Measurements from ENCODE around the gene SULT1A3.
"Not testable (repeated sequence)": the region's sequence is repeated elsewhere in the genome, so short reads cannot be mapped to it uniquely, and the experiment has no call there.

Gene SULT1A3

DNA sequence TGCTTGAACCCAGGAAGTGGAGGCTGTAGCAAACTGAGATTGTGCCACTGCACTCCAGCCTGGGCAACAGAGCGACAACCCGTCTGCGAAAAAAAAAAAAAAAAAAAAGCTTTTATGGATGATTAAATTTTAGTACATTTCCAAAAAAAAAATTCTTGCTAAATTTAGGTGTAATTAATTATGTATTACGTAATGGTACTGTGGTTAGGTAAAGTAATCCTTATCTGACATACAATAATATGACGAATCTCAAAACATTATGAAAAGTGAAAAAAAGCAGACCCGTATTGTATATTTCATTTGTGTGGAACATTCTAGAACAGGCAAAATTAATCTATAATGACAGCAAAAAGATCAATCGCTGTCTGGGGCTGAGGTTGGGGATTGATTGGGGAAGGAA is 26.0 kb upstream of the SULT1A3 start:
- Histone ChIP-seq H3F3A (ENCODE audit: control insufficient read depth, insufficient read depth) (no peaks in the 10 kb centered on the region), H3K36me3 (ENCODE audit: control insufficient read depth, low read length) (no peaks in the 10 kb centered on the region), H3K4me2 (ENCODE audit: low read length) (no peak overlapping the region), H3K4me1 (ENCODE audit: control insufficient read depth, low read length) (no peaks in the 10 kb centered on the region), H3K4me3 (ENCODE audit: low read length) (no peak overlapping the region), H3K9me2 (replicated peaks; ENCODE audit: control insufficient read depth, low read length) (no peaks in the 10 kb centered on the region), H3K9me3 (ENCODE audit: control insufficient read depth, insufficient read depth, low read length) (no peaks in the 10 kb centered on the region), H3K27me3 (ENCODE audit: control insufficient read depth, low read length) (no peaks in the 10 kb centered on the region), H4K20me1 (ENCODE audit: control insufficient read depth, insufficient read depth, low read depth, low read length) (no peaks in the 10 kb centered on the region), H3K79me2 (ENCODE audit: control insufficient read depth, low read length) (no peaks in the 10 kb centered on the region), H3K27ac (ENCODE audit: low read depth, low read length) (no peak overlapping the region)
- TF ChIP-seq EZH2phosphoT487 (IDR thresholded peaks at IDR 0.05; ENCODE audit: borderline replicate concordance, low read length), result no peak
- TF ChIP-seq, protein P1, sequence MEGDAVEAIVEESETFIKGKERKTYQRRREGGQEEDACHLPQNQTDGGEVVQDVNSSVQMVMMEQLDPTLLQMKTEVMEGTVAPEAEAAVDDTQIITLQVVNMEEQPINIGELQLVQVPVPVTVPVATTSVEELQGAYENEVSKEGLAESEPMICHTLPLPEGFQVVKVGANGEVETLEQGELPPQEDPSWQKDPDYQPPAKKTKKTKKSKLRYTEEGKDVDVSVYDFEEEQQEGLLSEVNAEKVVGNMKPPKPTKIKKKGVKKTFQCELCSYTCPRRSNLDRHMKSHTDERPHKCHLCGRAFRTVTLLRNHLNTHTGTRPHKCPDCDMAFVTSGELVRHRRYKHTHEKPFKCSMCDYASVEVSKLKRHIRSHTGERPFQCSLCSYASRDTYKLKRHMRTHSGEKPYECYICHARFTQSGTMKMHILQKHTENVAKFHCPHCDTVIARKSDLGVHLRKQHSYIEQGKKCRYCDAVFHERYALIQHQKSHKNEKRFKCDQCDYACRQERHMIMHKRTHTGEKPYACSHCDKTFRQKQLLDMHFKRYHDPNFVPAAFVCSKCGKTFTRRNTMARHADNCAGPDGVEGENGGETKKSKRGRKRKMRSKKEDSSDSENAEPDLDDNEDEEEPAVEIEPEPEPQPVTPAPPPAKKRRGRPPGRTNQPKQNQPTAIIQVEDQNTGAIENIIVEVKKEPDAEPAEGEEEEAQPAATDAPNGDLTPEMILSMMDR (IDR thresholded peaks at IDR 0.05; ENCODE audit: low read depth, low read length, poor library complexity, severe bottlenecking), result no peak

GRCh38 chr16:30176876-30177275 is 22.2 kb upstream of the SULT1A3 start:
- H3K79me2 ChIP-seq (ENCODE audit: control insufficient read depth, low read length); H3F3A ChIP-seq (ENCODE audit: control insufficient read depth, insufficient read depth); H3K27me3 ChIP-seq (ENCODE audit: control insufficient read depth, low read length); H3K9me2 ChIP-seq (replicated peaks; ENCODE audit: control insufficient read depth, low read length); H3K36me3 ChIP-seq (ENCODE audit: control insufficient read depth, low read length); H4K20me1 ChIP-seq (ENCODE audit: control insufficient read depth, insufficient read depth, low read depth, low read length); H3K27ac ChIP-seq (ENCODE audit: low read depth, low read length); H3K4me2 ChIP-seq (ENCODE audit: low read length); H3K4me1 ChIP-seq (ENCODE audit: control insufficient read depth, low read length); H3K9me3 ChIP-seq (ENCODE audit: control insufficient read depth, insufficient read depth, low read length); H3K4me3 ChIP-seq (ENCODE audit: low read length): not testable (repeated sequence)

GRCh38 chr16:30179195-30179594 is 19.9 kb upstream of the SULT1A3 start:
- Histone ChIP-seq H3K27ac (ENCODE audit: low read depth, low read length) (no peak overlapping the region), H3K4me3 (ENCODE audit: low read length) (no peak overlapping the region), H3K4me1 (ENCODE audit: control insufficient read depth, low read length) (peaks cover 9% of the 10 kb centered on the region), H3K79me2 (ENCODE audit: control insufficient read depth, low read length) (peaks cover 6% of the 10 kb centered on the region), H4K20me1 (ENCODE audit: control insufficient read depth, insufficient read depth, low read depth, low read length) (no peaks in the 10 kb centered on the region), H3K36me3 (ENCODE audit: control insufficient read depth, low read length) (peaks cover 3% of the 10 kb centered on the region), H3F3A (ENCODE audit: control insufficient read depth, insufficient read depth) (peaks cover under 1% of the 10 kb centered on the region), H3K9me2 (replicated peaks; ENCODE audit: control insufficient read depth, low read length) (no peaks in the 10 kb centered on the region), H3K27me3 (ENCODE audit: control insufficient read depth, low read length) (no peaks in the 10 kb centered on the region), H3K4me2 (ENCODE audit: low read length) (no peak overlapping the region), H3K9me3 (ENCODE audit: control insufficient read depth, insufficient read depth, low read length) (no peaks in the 10 kb centered on the region)
- no peak for TF ChIP-seq EZH2phosphoT487 (IDR thresholded peaks at IDR 0.05; ENCODE audit: borderline replicate concordance, low read length)
- TF ChIP-seq, protein P1 (IDR thresholded peaks at IDR 0.05; ENCODE audit: low read depth, low read length, poor library complexity, severe bottlenecking), result no peak

- H3K36me3 ChIP-seq (ENCODE audit: control insufficient read depth, low read length), result peaks cover 10% of the 10 kb centered on the region
- peaks cover 14% of the 10 kb centered on the region for H3K79me2 ChIP-seq (ENCODE audit: control insufficient read depth, low read length)
- H3K9me2 ChIP-seq (replicated peaks; ENCODE audit: control insufficient read depth, low read length), result no peaks in the 10 kb centered on the region
- H3K4me2 ChIP-seq (ENCODE audit: low read length), result no peak overlapping the region
- TF ChIP-seq EZH2phosphoT487 (IDR thresholded peaks at IDR 0.05; ENCODE audit: borderline replicate concordance, low read length), result no peak
- TF ChIP-seq, protein P1 (IDR thresholded peaks at IDR 0.05; ENCODE audit: low read depth, low read length, poor library complexity, severe bottlenecking), result no peak
- H3K4me3 ChIP-seq (ENCODE audit: low read length), result no peak overlapping the region
- no peaks in the 10 kb centered on the region for H3K27me3 ChIP-seq (ENCODE audit: control insufficient read depth, low read length)
- H3K27ac ChIP-seq (ENCODE audit: low read depth, low read length), result no peak overlapping the region
- peaks cover 7% of the 10 kb centered on the region for H3F3A ChIP-seq (ENCODE audit: control insufficient read depth, insufficient read depth)
- H4K20me1 ChIP-seq (ENCODE audit: control insufficient read depth, insufficient read depth, low read depth, low read length), result no peaks in the 10 kb centered on the region
- no peaks in the 10 kb centered on the region for H3K9me3 ChIP-seq (ENCODE audit: control insufficient read depth, insufficient read depth, low read length)
- peaks cover 13% of the 10 kb centered on the region for H3K4me1 ChIP-seq (ENCODE audit: control insufficient read depth, low read length)
These were observed 19.1 kb upstream of the SULT1A3 start for GRCh38 chr16:30179931-30180330.

Data from DOHH2 (cell line).